Measurements from ENCODE around the gene MID1. TPM values are rescaled to one million over a fixed set of nuclear protein-coding genes. Genes with fewer than 3 reads are reported as not detected.

The MID1 gene
- total and polyA plus RNA-seq, 2 donors from 2014 or later, result 5.3 to 54.1 TPM

- no peak for TF ChIP-seq CTCF (IDR thresholded peaks at IDR 0.05; ENCODE audit: borderline replicate concordance, extremely low read depth, insufficient read depth)
- no peak overlapping the region for H3K9ac ChIP-seq (ENCODE audit: low read length in 3 of 3)
- H3K4me3 ChIP-seq (ENCODE audit: low read length in 3 of 3), result no peak overlapping the region
- H3K27me3 ChIP-seq (ENCODE audit: control insufficient read depth, insufficient read depth, low read length), result peaks cover 2% of the 10 kb centered on the region
- FAIRE-seq (no peak), DNase-seq (no peak)
- no peaks in the 10 kb centered on the region for H3K4me1 ChIP-seq (ENCODE audit: control insufficient read depth in 2 of 3, insufficient read depth in 2 of 3, low read depth in 1 of 3, low read length in 3 of 3)
- H3K36me3 ChIP-seq (ENCODE audit: control insufficient read depth in 2 of 3, insufficient read depth in 3 of 3, low read length in 3 of 3), result no peaks in the 10 kb centered on the region
- intact Hi-C loops (cut with DNase I), result no loop called here
- no peak overlapping the region for H3K27ac ChIP-seq (ENCODE audit: low read depth in 2 of 2, low read length in 2 of 2)
- no peaks in the 10 kb centered on the region for H3K9me3 ChIP-seq (ENCODE audit: control insufficient read depth in 2 of 3, insufficient read depth in 1 of 3, low read length in 3 of 3)
Measured at GRCh38 chrX:10495677-10496076, 124.7 kb downstream of the MID1 start.

- Histone ChIP-seq H3K36me3 (ENCODE audit: control insufficient read depth in 2 of 3, insufficient read depth in 3 of 3, low read length in 3 of 3) (no peaks in the 10 kb centered on the region), H3K27me3 (ENCODE audit: control insufficient read depth, insufficient read depth, low read length) (no peaks in the 10 kb centered on the region), H3K4me1 (ENCODE audit: control insufficient read depth in 2 of 3, insufficient read depth in 2 of 3, low read depth in 1 of 3, low read length in 3 of 3) (no peaks in the 10 kb centered on the region), H3K4me3 (ENCODE audit: low read length in 3 of 3) (no peak overlapping the region), H3K27ac (ENCODE audit: low read depth in 2 of 2, low read length in 2 of 2) (no peak overlapping the region), H3K9me3 (ENCODE audit: control insufficient read depth in 2 of 3, insufficient read depth in 1 of 3, low read length in 3 of 3) (no peaks in the 10 kb centered on the region), H3K9ac (ENCODE audit: low read length in 3 of 3) (no peak overlapping the region)
- TF ChIP-seq CTCF (IDR thresholded peaks at IDR 0.05; ENCODE audit: borderline replicate concordance, extremely low read depth, insufficient read depth), result no peak
- FAIRE-seq (no peak), DNase-seq (no peak)
- intact Hi-C loops (cut with DNase I), result no loop called here
Measured at GRCh38 chrX:10492250-10492649, 128.1 kb downstream of the MID1 start.

- Histone ChIP-seq H3K4me1 (ENCODE audit: control insufficient read depth in 2 of 3, insufficient read depth in 2 of 3, low read depth in 1 of 3, low read length in 3 of 3) (peaks cover 0 to 3% (median 0%) of the 10 kb centered on the region in 3 donors), H3K27ac (ENCODE audit: low read depth in 2 of 2, low read length in 2 of 2) (peak overlapping the region; percentile 43 to 65), H3K27me3 (ENCODE audit: control insufficient read depth, insufficient read depth, low read length) (no peaks in the 10 kb centered on the region), H3K9me3 (ENCODE audit: control insufficient read depth in 2 of 3, insufficient read depth in 1 of 3, low read length in 3 of 3) (no peaks in the 10 kb centered on the region), H3K9ac (ENCODE audit: low read length in 3 of 3) (no peak overlapping the region), H3K4me3 (ENCODE audit: low read length in 3 of 3) (no peak overlapping the region), H3K36me3 (ENCODE audit: control insufficient read depth in 2 of 3, insufficient read depth in 3 of 3, low read length in 3 of 3) (no peaks in the 10 kb centered on the region)
- TF ChIP-seq CTCF (IDR thresholded peaks at IDR 0.05; ENCODE audit: borderline replicate concordance, extremely low read depth, insufficient read depth), result no peak
- FAIRE-seq (no peak), DNase-seq (no peak)
- intact Hi-C loops (cut with DNase I), result no loop called here
Measured at GRCh38 chrX:10486373-10486772, 134.0 kb downstream of the MID1 start.

- H3K27ac ChIP-seq (ENCODE audit: low read depth in 2 of 2, low read length in 2 of 2), result no peak overlapping the region
- H3K4me3 ChIP-seq (ENCODE audit: low read length in 3 of 3), result no peak overlapping the region
- peaks cover 0 to 3% (median 0%) of the 10 kb centered on the region in 3 donors for H3K4me1 ChIP-seq (ENCODE audit: control insufficient read depth in 2 of 3, insufficient read depth in 2 of 3, low read depth in 1 of 3, low read length in 3 of 3)
- H3K36me3 ChIP-seq (ENCODE audit: control insufficient read depth in 2 of 3, insufficient read depth in 3 of 3, low read length in 3 of 3), result no peaks in the 10 kb centered on the region
- no peak for TF ChIP-seq CTCF (IDR thresholded peaks at IDR 0.05; ENCODE audit: borderline replicate concordance, extremely low read depth, insufficient read depth)
- no peaks in the 10 kb centered on the region for H3K27me3 ChIP-seq (ENCODE audit: control insufficient read depth, insufficient read depth, low read length)
- H3K9me3 ChIP-seq (ENCODE audit: control insufficient read depth in 2 of 3, insufficient read depth in 1 of 3, low read length in 3 of 3), result no peaks in the 10 kb centered on the region
- FAIRE-seq, result peak; percentile 27
- H3K9ac ChIP-seq (ENCODE audit: low read length in 3 of 3), result no peak overlapping the region
- no peak for DNase-seq
- intact Hi-C loops (cut with DNase I), result no loop called here
Measured at GRCh38 chrX:10485326-10485725, 135.1 kb downstream of the MID1 start.
